Endothelial cell of umbilical vein (primary cell): ENCODE results near the gene TCF20. TPM values are rescaled to one million over a fixed set of nuclear protein-coding genes. Genes with fewer than 3 reads are reported as not detected.

ENCODE experiments used
- BruUV-seq: library from RNA; stranded (reverse); fragments of 400-500 nt; replicated peaks from 2 replicates; lab custom pipeline; 2021; lab: Mats Ljungman, UMichigan
- CTCF ChIA-PET: fragments of 300-600, 350-600 bp; sonication (Branson Sonifier 250); formaldehyde crosslinking; loops from one replicate; lab custom pipeline; 2021; ENCODE audit warnings: antibody characterized with exemption, inconsistent platforms; lab: Charles Lee
- POLR2A ChIA-PET: fragments of 300-600, 350-600 bp; sonication (Branson Sonifier 250); formaldehyde crosslinking; loops from one replicate; lab custom pipeline; 2021; ENCODE audit warnings: antibody characterized with exemption, inconsistent platforms; lab: Charles Lee
- DNase-seq: peaks from one replicate; pipeline ENCODE4 v3.0.0-alpha.2; 2011; ENCODE audit warnings: low read depth, low spot score
- FAIRE-seq: peaks from 2 replicates; lab custom pipeline; 2011; peaks lifted over from hg19 to GRCh38; lab: Jason Lieb, UNC
- H2AFZ ChIP-seq: 2 replicates; pipeline ENCODE4 v1.6.0; 2012; ENCODE audit warnings: low read depth, low read length, control low read depth, inconsistent platforms
- H3K27ac ChIP-seq: 2 replicates; pipeline ENCODE4 v1.5.1; 2011; ENCODE audit warnings: low read depth, mild to moderate bottlenecking, control low read depth, low read length, moderate library complexity; ENCODE audit not compliant: insufficient read depth
- H3K27me3 ChIP-seq, 2 experiments: 2 replicates each; pipeline versions ENCODE4 v1.6.0 to v1.6.1; 2011; ENCODE audit warnings: low read length in 2 of 2, mixed read lengths in 1 of 2; ENCODE audit not compliant: control insufficient read depth in 2 of 2, insufficient read depth in 2 of 2
- H3K36me3 ChIP-seq, 2 experiments: 2 replicates in 1 of 2; 3 replicates in 1 of 2; pipeline ENCODE4 v1.5.1; 2011; ENCODE audit warnings: low read length in 2 of 2, mild to moderate bottlenecking in 1 of 2, moderate library complexity in 1 of 2; ENCODE audit not compliant: control insufficient read depth in 2 of 2, insufficient read depth in 2 of 2; ENCODE audit errors: extremely low read depth in 1 of 2
- H3K4me1 ChIP-seq: 3 replicates; pipeline ENCODE4 v1.5.1; 2011; ENCODE audit warnings: mild to moderate bottlenecking, low read length; ENCODE audit not compliant: control insufficient read depth, insufficient read depth; ENCODE audit errors: extremely low read depth
- H3K4me2 ChIP-seq: 2 replicates; pipeline ENCODE4 v1.6.1; 2011; ENCODE audit warnings: low read length, control low read depth, mixed read lengths; ENCODE audit not compliant: insufficient read depth
- H3K4me3 ChIP-seq, 3 experiments: fragments of 200-600 bp in 1 of 3; sonication (generic), shearing (Covaris generic) in 1 of 3; replicated peaks in 1 of 3; 2 replicates each; pipeline ENCODE4 v1.5.1; 2011 to 2016; ENCODE audit warnings: control low read depth in 3 of 3, low read length in 3 of 3, mild to moderate bottlenecking in 2 of 3, inconsistent platforms in 1 of 3, low read depth in 1 of 3, moderate library complexity in 1 of 3; ENCODE audit not compliant: insufficient read depth in 1 of 3
- H3K79me2 ChIP-seq: 2 replicates; pipeline ENCODE4 v1.6.0; 2012; ENCODE audit warnings: low read length, inconsistent platforms; ENCODE audit not compliant: control insufficient read depth, insufficient read depth
- H3K9ac ChIP-seq: replicated peaks from 2 replicates; pipeline ENCODE3; 2011; ENCODE audit warnings: low read length, control low read depth; ENCODE audit not compliant: insufficient read depth; ENCODE audit errors: extremely low read depth
- H3K9me1 ChIP-seq: replicated peaks from 3 replicates; pipeline ENCODE4 v1.6.0; 2011; ENCODE audit warnings: mild to moderate bottlenecking, low read length; ENCODE audit not compliant: control insufficient read depth, insufficient read depth; ENCODE audit errors: extremely low read depth
- H3K9me3 ChIP-seq: replicated peaks from 2 replicates; pipeline ENCODE4 v1.5.1; 2012; ENCODE audit warnings: low read length, inconsistent platforms; ENCODE audit not compliant: control insufficient read depth, insufficient read depth
- H4K20me1 ChIP-seq: replicated peaks from 2 replicates; pipeline ENCODE3; 2011; ENCODE audit warnings: mild to moderate bottlenecking, low read length; ENCODE audit not compliant: control insufficient read depth, insufficient read depth; ENCODE audit errors: extremely low read depth
- CTCF ChIP-seq, 2 donors: IDR thresholded peaks; 1 replicate in 1 of 2; 2 replicates in 1 of 2; pipeline ENCODE4 v1.5.1; 2011; ENCODE audit warnings: low read length in 2 of 2, mild to moderate bottlenecking in 2 of 2, moderate library complexity in 2 of 2, control low read depth in 1 of 2, inconsistent platforms in 1 of 2, low read depth in 1 of 2; ENCODE audit not compliant: insufficient read depth in 1 of 2; ENCODE audit errors: extremely low read depth in 1 of 2
- EZH2 ChIP-seq: IDR thresholded peaks from 2 replicates; pipeline ENCODE4 v1.6.1; 2012; ENCODE audit warnings: borderline replicate concordance, low read depth, mild to moderate bottlenecking, moderate library complexity, low read length, inconsistent platforms; ENCODE audit not compliant: severe bottlenecking
- FOS ChIP-seq: IDR thresholded peaks from 2 replicates; pipeline ENCODE4 v1.6.1; 2011; ENCODE audit warnings: mild to moderate bottlenecking, low read length, moderate library complexity, borderline replicate concordance; ENCODE audit not compliant: insufficient read depth
- GATA2 ChIP-seq: IDR thresholded peaks from 2 replicates; pipeline ENCODE4 v1.7.0; 2011; ENCODE audit warnings: low read depth, mild to moderate bottlenecking, moderate library complexity, mixed read lengths, low read length; ENCODE audit not compliant: insufficient read length, insufficient read depth
- JUN ChIP-seq: IDR thresholded peaks from 2 replicates; pipeline ENCODE4 v1.6.1; 2011; ENCODE audit warnings: borderline replicate concordance, low read depth; ENCODE audit not compliant: insufficient read length, insufficient read depth
- MAX ChIP-seq: IDR thresholded peaks from 2 replicates; pipeline ENCODE4 v1.6.1; 2011; ENCODE audit not compliant: insufficient read depth, insufficient read length
- MYC ChIP-seq: IDR thresholded peaks from one replicate; pipeline ENCODE4 v1.6.1; 2011; ENCODE audit warnings: mild to moderate bottlenecking, low read depth, low read length
- POLR2A ChIP-seq: IDR thresholded peaks from 2 replicates; pipeline ENCODE4 v1.6.1; 2012; ENCODE audit warnings: low read depth, mild to moderate bottlenecking, control low read depth, low read length
- POLR2AphosphoS5 ChIP-seq: IDR thresholded peaks from 2 replicates; pipeline ENCODE4 v1.6.1; 2012; ENCODE audit warnings: low read depth, mild to moderate bottlenecking, control low read depth, low read length, moderate library complexity; ENCODE audit not compliant: insufficient read depth
- dilution Hi-C: fragments of 300-500 bp; cut with MboI; formaldehyde crosslinking; loops from one replicate; pipeline ENCODE4 v1.15.0; 2019; ENCODE audit warnings: low sequenced_read_pairs; ENCODE audit not compliant: extremely low pct_ligation_motif_present
- intact Hi-C: fragments of 100-400 bp; cut with micrococcal nuclease; formaldehyde crosslinking; loops from one replicate; pipeline ENCODE4 v1.10.0; 2022
- polyA plus RNA-seq, 4 experiments: library from polyadenylated mRNA; depleted of rRNA in 3 of 4; stranded (reverse) in 3 of 4; unstranded in 1 of 4; fragments of >200 nt; gene quantifications; 2 replicates each; pipeline versions ENCODE4 v1.2.1 to v1.2.3, GENCODE V29; 2011 to 2012; ENCODE audit warnings: missing spikeins in 1 of 4
- total RNA-seq: library from RNA; stranded (reverse); gene quantifications from 2 replicates; pipeline ENCODE4 v1.2.3, GENCODE V29; 2021

TCF20 gene
- total and polyA plus RNA-seq, 2 donors (not counting 3 experiments of a cell fraction or from before 2014, with no cell fraction given) = 11.2 to 36.7 TPM

- intact Hi-C loops (no loop called here), dilution Hi-C loops (no loop called here)
- CTCF ChIA-PET = no interaction called here
- no peaks in the 10 kb centered on the region for H4K20me1 ChIP-seq
- peaks cover 20 to 29% of the 10 kb centered on the region in 2 experiments for H3K27me3 ChIP-seq
- H3K4me3 ChIP-seq = no peak overlapping the region
- no peak overlapping the region for H2AFZ ChIP-seq
- BruUV-seq = no TSS peak
- H3K9ac ChIP-seq = no peak overlapping the region
- peaks cover 4% of the 10 kb centered on the region for H3K4me1 ChIP-seq
- H3K4me2 ChIP-seq = peak overlapping the region; percentile 31
- no peaks in the 10 kb centered on the region for H3K79me2 ChIP-seq
- DNase-seq = no peak
- no peaks in the 10 kb centered on the region for H3K9me3 ChIP-seq
- H3K9me1 ChIP-seq = no peaks in the 10 kb centered on the region
- TF ChIP-seq EZH2 (peak; percentile 81), GATA2 (no peak)
- H3K36me3 ChIP-seq = no peaks in the 10 kb centered on the region
- no peak overlapping the region for H3K27ac ChIP-seq
- POLR2A ChIA-PET = no interaction called here
- no peak for FAIRE-seq
Measured at GRCh38 chr22:42283278-42284201, 13.1 kb upstream of the TCF20 start.

GRCh38 chr22:42282943-42283277 is 12.5 kb upstream of the TCF20 start:
- CTCF ChIA-PET = no interaction called here
- no peak for FAIRE-seq
- Histone ChIP-seq H3K9me3 (no peaks in the 10 kb centered on the region), H3K4me3 (no peak overlapping the region), H4K20me1 (no peaks in the 10 kb centered on the region), H3K27ac (no peak overlapping the region), H3K9me1 (no peaks in the 10 kb centered on the region), H3K4me1 (peaks cover 4% of the 10 kb centered on the region), H3K4me2 (no peak overlapping the region), H3K36me3 (no peaks in the 10 kb centered on the region), H2AFZ (no peak overlapping the region), H3K79me2 (no peaks in the 10 kb centered on the region), H3K9ac (no peak overlapping the region), H3K27me3 (peaks cover 20 to 29% of the 10 kb centered on the region in 2 experiments)
- POLR2A ChIA-PET = no interaction called here
- no TSS peak for BruUV-seq
- intact Hi-C loops (no loop called here), dilution Hi-C loops (no loop called here)
- DNase-seq = no peak
- no peak for TF ChIP-seq POLR2AphosphoS5
- no peak for TF ChIP-seq MYC
- no peak for TF ChIP-seq GATA2
- TF ChIP-seq MAX = no peak
- TF ChIP-seq EZH2 = no peak
- no peak for TF ChIP-seq POLR2A
- TF ChIP-seq JUN = no peak
- no peak for TF ChIP-seq CTCF (IDR thresholded peaks at IDR 0.05; ENCODE audit: extremely low read depth in 1 of 2, insufficient read depth in 1 of 2, low read depth in 1 of 2, low read length in 2 of 2)
- no peak for TF ChIP-seq FOS
